ENCODE measurements around the gene RAB36. TPM values are rescaled to one million over a fixed set of nuclear protein-coding genes. Genes with fewer than 3 reads are reported as not detected.

The RAB36 gene
- total and polyA plus RNA-seq, 9 of the 15 experiments (the other 6 are each of a cell fraction or from before 2014, with no cell fraction given), result 0.04 to 0.50 (median 0.08) TPM; not detected in 3

GRCh38 chr22:23110922-23111527, 34.3 kb upstream of the RAB36 start:
- CTCF ChIA-PET (ENCODE audit: low intra/inter-chr PET ratio), result interaction anchor here (2.1 kb wide), 1 partner anchor 17 kb away, joined by 5 read pairs; no protein-coding TSS in a partner anchor
- DNase-seq (ENCODE audit: extremely low read depth in 1 of 4, low spot score in 3 of 4) (peak; percentile 54 to 70 (median 62)), ATAC-seq (peak; percentile 3), FAIRE-seq (peak; percentile 64)
- no peaks in the 10 kb centered on the region for H3K9me3 ChIP-seq (replicated peaks; ENCODE audit: control insufficient read depth, insufficient read depth, low read depth, low read length)
- no peak overlapping the region for H3K27ac ChIP-seq (ENCODE audit: extremely low read depth, low read depth, low read length)
- peaks cover 12% of the 10 kb centered on the region for H3K9me1 ChIP-seq (ENCODE audit: control insufficient read depth, insufficient read depth, low read length)
- in situ Hi-C loops (cut with MboI), result no loop called here
- H4K20me1 ChIP-seq (replicated peaks; ENCODE audit: control insufficient read depth, insufficient read depth, low read length), result peaks cover 99% of the 10 kb centered on the region
- POLR2A ChIA-PET, result interaction anchor here (0.6 to 19.9 kb wide), 8 partner anchors 5 to 402 kb away, joined by 3 to 414 read pairs (median 4); partner anchors contain the start of gene GNAZ
- 2% methylated on average over 15 of the region's 15 CpGs for WGBS (ENCODE audit: insufficient coverage, low coverage, missing lambda C conversion rate)
- peaks cover 0 to 39% of the 10 kb centered on the region in 2 experiments; a peak in 2 of 5 replicates for H3K4me1 ChIP-seq (replicated peaks in 1 of 2; ENCODE audit: control insufficient read depth in 2 of 2, insufficient read depth in 2 of 2, low read length in 2 of 2)
- H3K9ac ChIP-seq (ENCODE audit: insufficient read depth in 1 of 2, low read depth in 2 of 2, low read length in 2 of 2), result peak overlapping the region in 1 of 2 experiments; percentile 11; a peak in 1 of 4 replicates
- BruUV-seq (replicated peaks), result no TSS peak
- intact Hi-C loops (cut with micrococcal nuclease), result no loop called here
- no peak overlapping the region for H3K4me2 ChIP-seq (ENCODE audit: insufficient read depth, low read length)
- H3K27me3 ChIP-seq (ENCODE audit: control insufficient read depth in 2 of 2, insufficient read depth in 2 of 2, low read length in 2 of 2), result peaks cover 55 to 100% of the 10 kb centered on the region in 2 experiments; a peak in 4 of 5 replicates
- no peak overlapping the region for H3K4me3 ChIP-seq
- H2AFZ ChIP-seq (ENCODE audit: low read depth, low read length), result no peak overlapping the region
- no peaks in the 10 kb centered on the region for H3K36me3 ChIP-seq (ENCODE audit: control insufficient read depth, insufficient read depth, low read length)
- no peaks in the 10 kb centered on the region for H3K79me2 ChIP-seq (ENCODE audit: control insufficient read depth, insufficient read depth, low read length)
- TF ChIP-seq E2F6 (IDR thresholded peaks at IDR 0.05; ENCODE audit: borderline replicate concordance in 1 of 2, extremely low read depth in 1 of 2, insufficient read depth in 1 of 2, insufficient read length in 1 of 2, low read depth in 1 of 2, low read length in 1 of 2, poor library complexity in 1 of 2, severe bottlenecking in 1 of 2), result peak in 1 of 2 experiments; percentile 44
- TF ChIP-seq ZC3H11A (IDR thresholded peaks at IDR 0.05; ENCODE audit: low read depth, low read length), result 0 out of 2 replicates have a peak, but pooled peaks have one; percentile 28
- TF ChIP-seq MITF (IDR thresholded peaks at IDR 0.05), result peak; percentile 36; the same call in 1 of the 2 replicates
- TF ChIP-seq GTF2F1 (IDR thresholded peaks at IDR 0.05; ENCODE audit: low read depth, low read length), result peak; percentile 34; the same call in 1 of the 2 replicates
- TF ChIP-seq BDP1 (IDR thresholded peaks at IDR 0.05; ENCODE audit: insufficient read depth, insufficient read length), result no peak
- TF ChIP-seq KLF13 (tag; IDR thresholded peaks at IDR 0.05; ENCODE audit: borderline replicate concordance, low read depth), result peak; percentile 56; the same call in 1 of the 2 replicates
- peak; percentile 77 for TF ChIP-seq MCM3 (IDR thresholded peaks at IDR 0.05)
- peak; percentile 52; the same call in 1 of the 2 replicates for TF ChIP-seq SREBF1 (IDR thresholded peaks at IDR 0.05; ENCODE audit: borderline replicate concordance, low read depth, low read length)
- peak in 1 of 2 experiments; percentile 52; a peak in 1 of 4 replicates for TF ChIP-seq MCM7 (IDR thresholded peaks at IDR 0.05)
- peak; percentile 52; the same call in 1 of the 2 replicates for TF ChIP-seq CREM (IDR thresholded peaks at IDR 0.05; ENCODE audit: low read depth)
- TF ChIP-seq PHF21A (IDR thresholded peaks at IDR 0.05; ENCODE audit: borderline replicate concordance, low read depth), result peak; percentile 84
- peak; percentile 82 for TF ChIP-seq JUND (IDR thresholded peaks at IDR 0.05; ENCODE audit: borderline replicate concordance, low read depth, low read length)
- TF ChIP-seq JUND (tag; IDR thresholded peaks at IDR 0.05; ENCODE audit: borderline replicate concordance, low read depth, low read length), result peak; percentile 81; the same call in 2 of the 3 replicates
- TF ChIP-seq SMC3 (conservative IDR thresholded peaks at IDR 0.05; ENCODE audit: insufficient read depth, low read depth, low read length), result 0 out of 2 replicates have a peak, but pooled peaks have one; percentile 21
- peak; percentile 50; the same call in 1 of the 2 replicates for TF ChIP-seq ZBTB2 (IDR thresholded peaks at IDR 0.05)
- no peak for TF ChIP-seq ATF3 (IDR thresholded peaks at IDR 0.05)
- peak; percentile 49 for TF ChIP-seq ATF3 (CRISPR knock-in tag; conservative IDR thresholded peaks at IDR 0.05)

Measured in K562 (cell line).